A549 (cell line): ENCODE data around the gene NOPCHAP1.

Experiments
- CBX8 ChIP-seq: fragments of 200-600 bp; sonication (generic); IDR thresholded peaks from 2 replicates; pipeline ENCODE4 v1.6.1; 2016
- CHD2 ChIP-seq: fragments of 150-350 bp; IDR thresholded peaks from 2 replicates; pipeline ENCODE4 v1.6.1; 2014; ENCODE audit warnings: low read length; ENCODE audit not compliant: partially characterized antibody
- EHF ChIP-seq: fragments of 250-450 bp; sonication (Bioruptor Pico); IDR thresholded peaks from 2 replicates; pipeline ENCODE4 v1.5.0; 2020; ENCODE audit warnings: mild to moderate bottlenecking
- EP300 ChIP-seq, 2 experiments: fragments of >200 bp; sonication (Bioruptor Twin); formaldehyde crosslinking; IDR thresholded peaks; 2 replicates in 1 of 2; 3 replicates in 1 of 2; pipeline ENCODE4 v1.6.1; 2016 to 2017
- HOXA7 ChIP-seq: fragments of 250-450 bp; sonication (Bioruptor Pico); IDR thresholded peaks from 2 replicates; pipeline ENCODE4 v1.5.0; 2020; ENCODE audit warnings: mild to moderate bottlenecking, moderate library complexity
- JUN ChIP-seq, 2 experiments: fragments of >200 bp; sonication (Bioruptor Twin); formaldehyde crosslinking; IDR thresholded peaks; 2 replicates in 1 of 2; 3 replicates in 1 of 2; pipeline ENCODE4 v1.6.1; 2016 to 2017
- KDM1A ChIP-seq: fragments of 200-600 bp; sonication (generic); IDR thresholded peaks from 2 replicates; pipeline ENCODE4 v1.6.1; 2016; ENCODE audit warnings: low read depth, mild to moderate bottlenecking
- POLR2A ChIP-seq: IDR thresholded peaks from 2 replicates; pipeline ENCODE4 v1.6.1; 2012; ENCODE audit warnings: mild to moderate bottlenecking, low read length
- RCOR1 ChIP-seq: fragments of 150-350 bp; IDR thresholded peaks from 2 replicates; pipeline ENCODE4 v1.6.1; 2014; ENCODE audit warnings: antibody characterized with exemption, low read length, low read depth
- SMC3 ChIP-seq: fragments of >200 bp; sonication (Bioruptor Twin); formaldehyde crosslinking; IDR thresholded peaks from 3 replicates; pipeline ENCODE4 v1.6.1; 2018; ENCODE audit warnings: inconsistent platforms
- TF ChIP-seq, protein P1 (sequence below): fragments of >200 bp; sonication (Bioruptor Twin); formaldehyde crosslinking; IDR thresholded peaks from 3 replicates; pipeline ENCODE4 v1.5.1; 2016
- TF ChIP-seq, protein P2 (sequence below): fragments of 200-600 bp; sonication (generic); IDR thresholded peaks from 2 replicates; pipeline ENCODE4 v1.6.1; 2016; ENCODE audit warnings: antibody characterized with exemption, mild to moderate bottlenecking, moderate library complexity
- TF ChIP-seq, protein P3 (sequence below): IDR thresholded peaks from 2 replicates; pipeline ENCODE4 v1.6.1; 2012

DNA sequence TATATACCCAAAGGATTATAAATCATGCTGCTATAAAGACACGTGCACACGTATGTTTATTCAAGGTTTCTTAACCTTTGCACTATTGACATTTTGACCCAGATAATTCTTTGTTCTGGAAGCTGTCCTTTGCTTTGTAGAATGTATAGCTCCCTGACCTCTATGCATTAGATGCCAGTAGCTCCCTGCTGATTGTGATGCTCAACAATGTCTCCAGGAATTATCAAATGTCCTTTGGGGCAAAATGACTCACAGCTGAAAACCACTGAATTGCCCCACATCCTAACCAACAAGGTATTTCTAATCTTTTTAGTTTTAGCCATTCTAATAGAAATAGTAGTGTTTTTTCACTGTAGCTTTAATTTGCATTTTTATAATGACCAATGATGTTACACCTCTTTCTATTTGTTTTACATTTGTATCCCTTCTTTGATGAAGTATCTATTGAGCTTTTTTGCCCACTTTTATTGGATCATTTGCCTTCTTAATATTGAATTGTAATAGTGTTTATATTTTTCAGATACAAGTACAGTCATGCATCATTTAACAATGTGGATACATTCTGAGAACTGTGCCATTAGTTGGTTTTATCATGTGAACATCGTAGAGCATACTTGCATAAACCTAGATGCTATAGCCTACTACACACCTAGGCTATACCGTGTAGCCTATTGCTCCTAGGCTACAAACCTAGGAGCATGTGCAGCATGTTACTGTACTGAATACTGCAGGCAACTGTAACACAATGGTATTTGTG is 10.4 kb upstream of the NOPCHAP1 start:
- TF ChIP-seq, protein P1, sequence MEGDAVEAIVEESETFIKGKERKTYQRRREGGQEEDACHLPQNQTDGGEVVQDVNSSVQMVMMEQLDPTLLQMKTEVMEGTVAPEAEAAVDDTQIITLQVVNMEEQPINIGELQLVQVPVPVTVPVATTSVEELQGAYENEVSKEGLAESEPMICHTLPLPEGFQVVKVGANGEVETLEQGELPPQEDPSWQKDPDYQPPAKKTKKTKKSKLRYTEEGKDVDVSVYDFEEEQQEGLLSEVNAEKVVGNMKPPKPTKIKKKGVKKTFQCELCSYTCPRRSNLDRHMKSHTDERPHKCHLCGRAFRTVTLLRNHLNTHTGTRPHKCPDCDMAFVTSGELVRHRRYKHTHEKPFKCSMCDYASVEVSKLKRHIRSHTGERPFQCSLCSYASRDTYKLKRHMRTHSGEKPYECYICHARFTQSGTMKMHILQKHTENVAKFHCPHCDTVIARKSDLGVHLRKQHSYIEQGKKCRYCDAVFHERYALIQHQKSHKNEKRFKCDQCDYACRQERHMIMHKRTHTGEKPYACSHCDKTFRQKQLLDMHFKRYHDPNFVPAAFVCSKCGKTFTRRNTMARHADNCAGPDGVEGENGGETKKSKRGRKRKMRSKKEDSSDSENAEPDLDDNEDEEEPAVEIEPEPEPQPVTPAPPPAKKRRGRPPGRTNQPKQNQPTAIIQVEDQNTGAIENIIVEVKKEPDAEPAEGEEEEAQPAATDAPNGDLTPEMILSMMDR, result no peak
- no peak for TF ChIP-seq RCOR1
- TF ChIP-seq CHD2, result no peak
- TF ChIP-seq HOXA7 (CRISPR knock-in tag), result no peak
- no peak for TF ChIP-seq EP300 (IDR thresholded peaks at IDR 0.05)
- TF ChIP-seq, protein P2, sequence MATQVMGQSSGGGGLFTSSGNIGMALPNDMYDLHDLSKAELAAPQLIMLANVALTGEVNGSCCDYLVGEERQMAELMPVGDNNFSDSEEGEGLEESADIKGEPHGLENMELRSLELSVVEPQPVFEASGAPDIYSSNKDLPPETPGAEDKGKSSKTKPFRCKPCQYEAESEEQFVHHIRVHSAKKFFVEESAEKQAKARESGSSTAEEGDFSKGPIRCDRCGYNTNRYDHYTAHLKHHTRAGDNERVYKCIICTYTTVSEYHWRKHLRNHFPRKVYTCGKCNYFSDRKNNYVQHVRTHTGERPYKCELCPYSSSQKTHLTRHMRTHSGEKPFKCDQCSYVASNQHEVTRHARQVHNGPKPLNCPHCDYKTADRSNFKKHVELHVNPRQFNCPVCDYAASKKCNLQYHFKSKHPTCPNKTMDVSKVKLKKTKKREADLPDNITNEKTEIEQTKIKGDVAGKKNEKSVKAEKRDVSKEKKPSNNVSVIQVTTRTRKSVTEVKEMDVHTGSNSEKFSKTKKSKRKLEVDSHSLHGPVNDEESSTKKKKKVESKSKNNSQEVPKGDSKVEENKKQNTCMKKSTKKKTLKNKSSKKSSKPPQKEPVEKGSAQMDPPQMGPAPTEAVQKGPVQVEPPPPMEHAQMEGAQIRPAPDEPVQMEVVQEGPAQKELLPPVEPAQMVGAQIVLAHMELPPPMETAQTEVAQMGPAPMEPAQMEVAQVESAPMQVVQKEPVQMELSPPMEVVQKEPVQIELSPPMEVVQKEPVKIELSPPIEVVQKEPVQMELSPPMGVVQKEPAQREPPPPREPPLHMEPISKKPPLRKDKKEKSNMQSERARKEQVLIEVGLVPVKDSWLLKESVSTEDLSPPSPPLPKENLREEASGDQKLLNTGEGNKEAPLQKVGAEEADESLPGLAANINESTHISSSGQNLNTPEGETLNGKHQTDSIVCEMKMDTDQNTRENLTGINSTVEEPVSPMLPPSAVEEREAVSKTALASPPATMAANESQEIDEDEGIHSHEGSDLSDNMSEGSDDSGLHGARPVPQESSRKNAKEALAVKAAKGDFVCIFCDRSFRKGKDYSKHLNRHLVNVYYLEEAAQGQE, result no peak
- TF ChIP-seq EHF, result no peak
- TF ChIP-seq CBX8, result no peak
- TF ChIP-seq, protein P3, sequence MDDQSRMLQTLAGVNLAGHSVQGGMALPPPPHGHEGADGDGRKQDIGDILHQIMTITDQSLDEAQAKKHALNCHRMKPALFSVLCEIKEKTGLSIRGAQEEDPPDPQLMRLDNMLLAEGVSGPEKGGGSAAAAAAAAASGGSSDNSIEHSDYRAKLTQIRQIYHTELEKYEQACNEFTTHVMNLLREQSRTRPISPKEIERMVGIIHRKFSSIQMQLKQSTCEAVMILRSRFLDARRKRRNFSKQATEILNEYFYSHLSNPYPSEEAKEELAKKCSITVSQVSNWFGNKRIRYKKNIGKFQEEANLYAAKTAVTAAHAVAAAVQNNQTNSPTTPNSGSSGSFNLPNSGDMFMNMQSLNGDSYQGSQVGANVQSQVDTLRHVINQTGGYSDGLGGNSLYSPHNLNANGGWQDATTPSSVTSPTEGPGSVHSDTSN, result no peak
- TF ChIP-seq KDM1A, result no peak
- no peak for TF ChIP-seq POLR2A
- no peak for TF ChIP-seq JUN (IDR thresholded peaks at IDR 0.05)
- no peak for TF ChIP-seq SMC3
